Stimulated activated CD4-positive, alpha-beta T cell treated with anti-CD3 and anti-CD28 coated beads, Interleukin-4, amount 100 ng/mL, for 4 hours (primary cell): ENCODE results near the gene PALLD.
A peak's percentile ranks its signal among the peaks of the same experiment; 100 is the strongest.
"Not testable (repeated sequence)": the region's sequence is repeated elsewhere in the genome, so short reads cannot be mapped to it uniquely, and the experiment has no call there.

Source experiments
- DNase-seq, 2 experiments: peaks; one replicate each; pipeline ENCODE4 v3.0.0-alpha.2; 2020

The PALLD gene

GRCh38 chr4:168496834-168497233 is at the start of gene PALLD:
TSS of gene PALLD (plus strand) at chr4:168497052.
- DNase-seq = no peak

- not testable (repeated sequence) for DNase-seq
These were observed 47.8 kb upstream of the PALLD start for GRCh38 chr4:168449063-168449462.

GRCh38 chr4:168449719-168450452 is 47.0 kb upstream of the PALLD start:
- peak in 1 of 2 experiments; percentile 15 for DNase-seq

GRCh38 chr4:168451331-168451730 is 45.5 kb upstream of the PALLD start:
- no peak for DNase-seq

- DNase-seq = no peak
These were observed 45.0 kb upstream of the PALLD start for GRCh38 chr4:168451744-168452390.

GRCh38 chr4:168453146-168453545 is 43.7 kb upstream of the PALLD start:
- no peak for DNase-seq

- not testable (repeated sequence) for DNase-seq
These were observed 38.6 kb upstream of the PALLD start for GRCh38 chr4:168458256-168458655.

- no peak for DNase-seq
These were observed 35.0 kb upstream of the PALLD start for GRCh38 chr4:168461821-168462220.

- no peak for DNase-seq
These were observed 23.9 kb upstream of the PALLD start for GRCh38 chr4:168472920-168473319.

GRCh38 chr4:168474660-168475320 is 22.1 kb upstream of the PALLD start:
- DNase-seq = no peak

- DNase-seq = peak; percentile 23 to 30
These were observed 21.1 kb upstream of the PALLD start for GRCh38 chr4:168475745-168476144.

GRCh38 chr4:168478868-168479267 is 18.0 kb upstream of the PALLD start:
- DNase-seq = no peak

GRCh38 chr4:168480931-168481611 is 15.8 kb upstream of the PALLD start:
- peak in 1 of 2 experiments; percentile 62 for DNase-seq

GRCh38 chr4:168483811-168484210 is 13.0 kb upstream of the PALLD start:
- no peak for DNase-seq

GRCh38 chr4:168484626-168485025 is 12.2 kb upstream of the PALLD start:
- no peak for DNase-seq

- DNase-seq = no peak
These were observed 11.5 kb upstream of the PALLD start for GRCh38 chr4:168485156-168485910.

- peak in 1 of 2 experiments; percentile 7 for DNase-seq
These were observed 10.0 kb upstream of the PALLD start for GRCh38 chr4:168486912-168487281.

- DNase-seq = no peak
These were observed 9.4 kb upstream of the PALLD start for GRCh38 chr4:168487282-168488035.

GRCh38 chr4:168488869-168489274 is 8.0 kb upstream of the PALLD start:
- DNase-seq = no peak

GRCh38 chr4:168489616-168490015 is 7.2 kb upstream of the PALLD start:
- DNase-seq = no peak

- DNase-seq = no peak
These were observed 6.1 kb upstream of the PALLD start for GRCh38 chr4:168490711-168491110.

- DNase-seq = no peak
These were observed 5.3 kb upstream of the PALLD start for GRCh38 chr4:168491563-168491962.
